ENCODE measurements around the gene COL6A2. TPM values are rescaled to one million over a fixed set of nuclear protein-coding genes. Genes with fewer than 3 reads are reported as not detected.

Gene COL6A2
- total and polyA plus RNA-seq, 2 of the 13 experiments (the other 11 are each of a cell fraction or from before 2014, with no cell fraction given), result 0.07 to 0.41 TPM

- TF ChIP-seq GATAD1 (CRISPR knock-in tag; IDR thresholded peaks at IDR 0.05), result 0 out of 2 replicates have a peak, but pooled peaks have one; percentile 17
- TF ChIP-seq SIN3A (IDR thresholded peaks at IDR 0.05; ENCODE audit: borderline replicate concordance, low read depth, low read length), result peak; percentile 77; the same call in 1 of the 2 replicates
- TF ChIP-seq DMTF1 (CRISPR knock-in tag; IDR thresholded peaks at IDR 0.05), result no peak
- no peak for TF ChIP-seq ZNF30 (CRISPR knock-in tag; IDR thresholded peaks at IDR 0.05)
- no peak for TF ChIP-seq RAD51 (IDR thresholded peaks at IDR 0.05; ENCODE audit: borderline replicate concordance)
- TF ChIP-seq, protein P1, sequence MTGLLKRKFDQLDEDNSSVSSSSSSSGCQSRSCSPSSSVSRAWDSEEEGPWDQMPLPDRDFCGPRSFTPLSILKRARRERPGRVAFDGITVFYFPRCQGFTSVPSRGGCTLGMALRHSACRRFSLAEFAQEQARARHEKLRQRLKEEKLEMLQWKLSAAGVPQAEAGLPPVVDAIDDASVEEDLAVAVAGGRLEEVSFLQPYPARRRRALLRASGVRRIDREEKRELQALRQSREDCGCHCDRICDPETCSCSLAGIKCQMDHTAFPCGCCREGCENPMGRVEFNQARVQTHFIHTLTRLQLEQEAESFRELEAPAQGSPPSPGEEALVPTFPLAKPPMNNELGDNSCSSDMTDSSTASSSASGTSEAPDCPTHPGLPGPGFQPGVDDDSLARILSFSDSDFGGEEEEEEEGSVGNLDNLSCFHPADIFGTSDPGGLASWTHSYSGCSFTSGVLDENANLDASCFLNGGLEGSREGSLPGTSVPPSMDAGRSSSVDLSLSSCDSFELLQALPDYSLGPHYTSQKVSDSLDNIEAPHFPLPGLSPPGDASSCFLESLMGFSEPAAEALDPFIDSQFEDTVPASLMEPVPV (CRISPR knock-in tag; IDR thresholded peaks at IDR 0.05), result no peak
- TF ChIP-seq ZBTB43 (CRISPR knock-in tag; conservative IDR thresholded peaks at IDR 0.05), result no peak
- no peak for TF ChIP-seq KLF6 (CRISPR knock-in tag; IDR thresholded peaks at IDR 0.05)
- no peak for TF ChIP-seq CHD2 (IDR thresholded peaks at IDR 0.05; ENCODE audit: low read depth, low read length)
- no peak for TF ChIP-seq ZFP62 (CRISPR knock-in tag; IDR thresholded peaks at IDR 0.05)
- TF ChIP-seq, protein P2, sequence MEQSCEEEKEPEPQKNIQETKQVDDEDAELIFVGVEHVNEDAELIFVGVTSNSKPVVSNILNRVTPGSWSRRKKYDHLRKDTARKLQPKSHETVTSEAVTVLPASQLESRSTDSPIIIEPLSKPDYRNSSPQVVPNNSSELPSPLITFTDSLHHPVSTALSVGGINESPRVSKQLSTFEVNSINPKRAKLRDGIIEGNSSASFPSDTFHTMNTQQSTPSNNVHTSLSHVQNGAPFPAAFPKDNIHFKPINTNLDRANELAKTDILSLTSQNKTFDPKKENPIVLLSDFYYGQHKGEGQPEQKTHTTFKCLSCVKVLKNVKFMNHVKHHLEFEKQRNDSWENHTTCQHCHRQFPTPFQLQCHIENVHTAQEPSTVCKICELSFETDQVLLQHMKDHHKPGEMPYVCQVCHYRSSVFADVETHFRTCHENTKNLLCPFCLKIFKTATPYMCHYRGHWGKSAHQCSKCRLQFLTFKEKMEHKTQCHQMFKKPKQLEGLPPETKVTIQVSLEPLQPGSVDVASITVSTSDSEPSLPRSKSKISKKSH (CRISPR knock-in tag; IDR thresholded peaks at IDR 0.05; ENCODE audit: borderline replicate concordance), result no peak
- TF ChIP-seq ARID2 (CRISPR knock-in tag; IDR thresholded peaks at IDR 0.05; ENCODE audit: borderline replicate concordance), result no peak
- no peak for TF ChIP-seq TEAD3 (CRISPR knock-in tag; optimal IDR thresholded peaks at IDR 0.05; ENCODE audit: borderline replicate concordance)
- peak; percentile 97 for TF ChIP-seq ZNF281 (CRISPR knock-in tag; IDR thresholded peaks at IDR 0.05; ENCODE audit: borderline replicate concordance)
- TF ChIP-seq REL (CRISPR knock-in tag; conservative IDR thresholded peaks at IDR 0.05), result 0 out of 2 replicates have a peak, but pooled peaks have one; percentile 2
- no peak for TF ChIP-seq SP2 (CRISPR knock-in tag; IDR thresholded peaks at IDR 0.05)
- TF ChIP-seq ISL2 (CRISPR knock-in tag; IDR thresholded peaks at IDR 0.05), result no peak
- TF ChIP-seq ZNF296 (CRISPR knock-in tag; conservative IDR thresholded peaks at IDR 0.05), result peak; percentile 99
- no peak for TF ChIP-seq MAFG (CRISPR knock-in tag; IDR thresholded peaks at IDR 0.05)
Measured at GRCh38 chr21:46153247-46154154, 55.6 kb downstream of the COL6A2 start (continued).
